SU-DHL-6 (cell line): Measurements from ENCODE around the gene ANTXR2.
"Not testable (repeated sequence)": the region's sequence is repeated elsewhere in the genome, so short reads cannot be mapped to it uniquely, and the experiment has no call there.

Experiments
- H2AFZ ChIP-seq: fragments of 200-600 bp; sonication (generic); 2 replicates; pipeline ENCODE4 v1.6.1; 2014; ENCODE audit warnings: low read depth, mild to moderate bottlenecking, moderate library complexity, mixed read lengths, antibody characterized with exemption, low read length; ENCODE audit not compliant: severe bottlenecking
- H3F3A ChIP-seq: fragments of 200-600 bp; shearing (Covaris generic); 2 replicates; pipeline ENCODE4 v1.6.0; 2016; ENCODE audit warnings: antibody characterized with exemption, mild to moderate bottlenecking; ENCODE audit not compliant: insufficient read depth
- H3K27ac ChIP-seq: fragments of 200-600 bp; sonication (generic); 2 replicates; pipeline ENCODE4 v1.5.1; 2016; ENCODE audit warnings: low read depth, mild to moderate bottlenecking, low read length, moderate library complexity, mixed read lengths
- H3K27me3 ChIP-seq: fragments of 200-600 bp; sonication (generic), shearing (Covaris generic); 2 replicates; pipeline ENCODE4 v1.6.0; 2014; ENCODE audit warnings: mild to moderate bottlenecking, low read length
- H3K36me3 ChIP-seq: fragments of 200-600 bp; sonication (generic); 2 replicates; pipeline ENCODE4 v1.6.1; 2014; ENCODE audit warnings: mild to moderate bottlenecking, low read length, mixed read lengths
- H3K4me2 ChIP-seq: fragments of 300-600, 200-600 bp; shearing (Covaris generic), sonication (generic); 2 replicates; pipeline ENCODE4 v1.6.0; 2014; ENCODE audit warnings: low read length, low read depth, mild to moderate bottlenecking; ENCODE audit not compliant: poor library complexity, severe bottlenecking
- H3K4me3 ChIP-seq: fragments of 200-600 bp; sonication (generic); 2 replicates; pipeline ENCODE4 v1.5.1; 2014; ENCODE audit warnings: antibody characterized with exemption, low read length, mild to moderate bottlenecking, mixed read lengths; ENCODE audit not compliant: insufficient read depth, poor library complexity, severe bottlenecking
- H3K79me2 ChIP-seq: fragments of 200-600 bp; sonication (generic); 2 replicates; pipeline ENCODE4 v1.6.1; 2014; ENCODE audit warnings: mild to moderate bottlenecking, low read length, moderate library complexity; ENCODE audit not compliant: insufficient read depth
- H3K9ac ChIP-seq: fragments of 200-600 bp; sonication (generic); 2 replicates; pipeline ENCODE4 v1.7.0; 2014; ENCODE audit warnings: mild to moderate bottlenecking, low read length
- H3K9me2 ChIP-seq: fragments of 200-600 bp; sonication (generic); replicated peaks from 2 replicates; pipeline ENCODE4 v1.6.1; 2014; ENCODE audit warnings: low read length; ENCODE audit not compliant: insufficient read depth
- H3K9me3 ChIP-seq: fragments of 200-600 bp; sonication (generic); 2 replicates; pipeline ENCODE4 v1.6.1; 2014; ENCODE audit warnings: low read length, mixed read lengths; ENCODE audit not compliant: insufficient read depth
- H4K20me1 ChIP-seq: fragments of 200-600 bp; sonication (generic); 2 replicates; pipeline ENCODE4 v1.6.1; 2014; ENCODE audit warnings: low read depth, mild to moderate bottlenecking, antibody characterized with exemption, low read length, moderate library complexity, mixed read lengths
- CTCF ChIP-seq: fragments of 200-600 bp; sonication (generic); IDR thresholded peaks from one replicate; pipeline ENCODE4 v1.5.1; 2017; ENCODE audit warnings: antibody characterized with exemption, mild to moderate bottlenecking, low read length, moderate library complexity; ENCODE audit not compliant: insufficient read depth, poor library complexity, severe bottlenecking
- EZH2phosphoT487 ChIP-seq: fragments of 200-600 bp; sonication (generic), shearing (Covaris generic); conservative IDR thresholded peaks from 2 replicates; pipeline ENCODE4 v1.6.1; 2018; ENCODE audit warnings: mild to moderate bottlenecking, antibody characterized with exemption, low read length, moderate library complexity, mixed read lengths

Gene ANTXR2

GRCh38 chr4:79998201-79998600 lies 74.8 kb downstream of the ANTXR2 start:
- H2AFZ ChIP-seq: no peak overlapping the region
- H3K9me3 ChIP-seq: no peaks in the 10 kb centered on the region
- H3K27me3 ChIP-seq: no peaks in the 10 kb centered on the region
- H3K36me3 ChIP-seq: no peaks in the 10 kb centered on the region
- no peaks in the 10 kb centered on the region for H3K9me2 ChIP-seq
- no peak overlapping the region for H3K27ac ChIP-seq
- H4K20me1 ChIP-seq: no peaks in the 10 kb centered on the region
- no peaks in the 10 kb centered on the region for H3F3A ChIP-seq
- no peaks in the 10 kb centered on the region for H3K79me2 ChIP-seq
- H3K4me2 ChIP-seq: no peak overlapping the region
- H3K4me3 ChIP-seq: no peak overlapping the region
- no peak overlapping the region for H3K9ac ChIP-seq
- TF ChIP-seq EZH2phosphoT487 (no peak), CTCF (no peak)

GRCh38 chr4:79996851-79997250 lies 76.2 kb downstream of the ANTXR2 start:
- Histone ChIP-seq H3F3A (no peaks in the 10 kb centered on the region), H3K9me2 (no peaks in the 10 kb centered on the region), H3K4me3 (no peak overlapping the region), H3K9me3 (no peaks in the 10 kb centered on the region), H3K79me2 (no peaks in the 10 kb centered on the region), H3K9ac (no peak overlapping the region), H3K27me3 (no peaks in the 10 kb centered on the region), H2AFZ (no peak overlapping the region), H3K4me2 (no peak overlapping the region), H3K36me3 (no peaks in the 10 kb centered on the region), H3K27ac (no peak overlapping the region), H4K20me1 (no peaks in the 10 kb centered on the region)
- TF ChIP-seq CTCF (no peak), EZH2phosphoT487 (no peak)

- TF ChIP-seq EZH2phosphoT487 (no peak), CTCF (no peak)
- H3K9me3 ChIP-seq: no peaks in the 10 kb centered on the region
Measured at GRCh38 chr4:79993476-79993875, 79.6 kb downstream of the ANTXR2 start.

GRCh38 chr4:79991601-79992000 lies 81.4 kb downstream of the ANTXR2 start:
- H3K9me2 ChIP-seq: no peaks in the 10 kb centered on the region
- H3K36me3 ChIP-seq: no peaks in the 10 kb centered on the region
- no peak overlapping the region for H3K4me3 ChIP-seq
- TF ChIP-seq CTCF: no peak
- no peak for TF ChIP-seq EZH2phosphoT487
- H3K27me3 ChIP-seq: no peaks in the 10 kb centered on the region
- H4K20me1 ChIP-seq: no peaks in the 10 kb centered on the region
- H3K9me3 ChIP-seq: no peaks in the 10 kb centered on the region
- no peak overlapping the region for H3K4me2 ChIP-seq
- no peak overlapping the region for H2AFZ ChIP-seq
- no peak overlapping the region for H3K9ac ChIP-seq
- H3K79me2 ChIP-seq: no peaks in the 10 kb centered on the region
- H3K27ac ChIP-seq: no peak overlapping the region
- H3F3A ChIP-seq: no peaks in the 10 kb centered on the region

More at GRCh38 chr4:79993476-79993875, 79.6 kb downstream of the ANTXR2 start:
- Histone ChIP-seq H3K9ac (no peak overlapping the region), H3K79me2 (no peaks in the 10 kb centered on the region), H2AFZ (no peak overlapping the region), H3K4me3 (no peak overlapping the region), H3K27ac (no peak overlapping the region), H3K4me2 (no peak overlapping the region), H4K20me1 (no peaks in the 10 kb centered on the region), H3K36me3 (no peaks in the 10 kb centered on the region), H3K9me2 (no peaks in the 10 kb centered on the region), H3K27me3 (no peaks in the 10 kb centered on the region), H3F3A (no peaks in the 10 kb centered on the region)

- H3F3A ChIP-seq, H3K27me3 ChIP-seq, H3K36me3 ChIP-seq, H3K9me3 ChIP-seq, H3K4me2 ChIP-seq, H2AFZ ChIP-seq, H3K27ac ChIP-seq, H3K4me3 ChIP-seq, H4K20me1 ChIP-seq, H3K9ac ChIP-seq, H3K79me2 ChIP-seq, H3K9me2 ChIP-seq: not testable (repeated sequence)
Measured at GRCh38 chr4:79991100-79991499, 81.9 kb downstream of the ANTXR2 start.
